Activated B cell treated with CpG ODN at 0.5 μM for 24 hours (primary cell): ENCODE results near the gene HERPUD1. TPM values are rescaled to one million over a fixed set of nuclear protein-coding genes. Genes with fewer than 3 reads are reported as not detected.
A peak's percentile ranks its signal among the peaks of the same experiment; 100 is the strongest.

Experiments used
- ATAC-seq: fragments of 200-7000 bp; cut with Tn5 transposase; one replicate; pipeline ENCODE4 v1.10.0; 2021; ENCODE audit warnings: low read depth, mild to moderate bottlenecking, moderate library complexity
- CTCF ChIA-PET: fragments of 350-600 bp; sonication (Branson Sonifier 250); formaldehyde crosslinking; loops from one replicate; lab custom pipeline; 2021; ENCODE audit warnings: antibody characterized with exemption; lab: Charles Lee
- POLR2A ChIA-PET: fragments of 350-600 bp; sonication (Branson Sonifier 250); formaldehyde crosslinking; loops from one replicate; lab custom pipeline; 2021; ENCODE audit warnings: antibody characterized with exemption; lab: Charles Lee
- DNase-seq: peaks from one replicate; pipeline ENCODE4 v3.0.0; 2022
- H3K27ac Mint-ChIP-seq: one replicate; pipeline ENCODE4 v1.8.0; 2020; ENCODE audit warnings: mixed read lengths
- H3K27me3 Mint-ChIP-seq: one replicate; pipeline ENCODE4 v1.8.0; 2021; ENCODE audit warnings: mixed read lengths
- H3K36me3 Mint-ChIP-seq: one replicate; pipeline ENCODE4 v1.8.0; 2021; ENCODE audit warnings: low read depth, mixed read lengths
- H3K4me1 Mint-ChIP-seq: one replicate; pipeline ENCODE4 v1.8.0; 2021; ENCODE audit warnings: mixed read lengths
- H3K4me3 Mint-ChIP-seq: one replicate; pipeline ENCODE4 v1.8.0; 2020; ENCODE audit warnings: mild to moderate bottlenecking, mixed read lengths
- H3K9me3 Mint-ChIP-seq: one replicate; pipeline ENCODE4 v1.8.0; 2020; ENCODE audit warnings: mixed read lengths
- CTCF ChIP-seq: fragments of 200-600 bp; IDR thresholded peaks from one replicate; pipeline ENCODE4 v1.8.0; 2022; ENCODE audit warnings: antibody characterized with exemption, mild to moderate bottlenecking
- intact Hi-C: fragments of 100-400 bp; cut with micrococcal nuclease; formaldehyde crosslinking; loops from one replicate; pipeline ENCODE4 v1.15.1; 2024
- total RNA-seq: library from RNA; stranded (reverse); gene quantifications from 2 replicates; pipeline ENCODE4 v1.2.3, GENCODE V29; 2022

Gene HERPUD1
- total RNA-seq, 1 donor from 2014 or later, result 820 TPM

DNA sequence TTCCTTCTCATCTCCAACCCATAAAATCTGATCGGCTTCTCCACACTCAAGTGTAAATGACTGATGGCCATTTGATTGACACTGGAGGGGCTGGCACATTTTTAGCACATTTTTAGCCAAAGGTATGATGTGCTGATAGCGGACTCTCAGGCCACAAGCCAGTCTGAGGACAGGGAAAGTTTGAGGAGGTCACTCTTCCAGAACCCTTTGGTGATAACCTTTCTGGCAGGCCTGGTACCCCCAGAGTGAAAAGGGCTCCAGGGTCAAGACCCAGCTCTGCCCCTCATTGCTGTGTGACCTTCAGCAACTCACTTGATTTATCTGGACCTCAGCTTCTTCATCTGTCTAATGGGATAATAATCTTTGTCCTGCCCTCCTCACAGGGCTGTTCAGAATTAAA, 55.8 kb downstream of the HERPUD1 start:
- TF ChIP-seq CTCF, result no peak
- DNase-seq (no peak), ATAC-seq (no peak)
- POLR2A ChIA-PET, result interaction anchor here (1.6 to 10.4 kb wide), 8 partner anchors 7 to 59 kb away, joined by 3 to 233 read pairs (median 34); partner anchors contain the start of gene HERPUD1
- Mint-ChIP-seq H3K36me3 (peaks cover 41% of the 10 kb centered on the region), H3K9me3 (no peaks in the 10 kb centered on the region), H3K4me3 (peak overlapping the region; percentile 96), H3K4me1 (peaks cover 85% of the 10 kb centered on the region), H3K27me3 (no peaks in the 10 kb centered on the region), H3K27ac (peak overlapping the region; percentile 93)
- intact Hi-C loops, result no loop called here
- CTCF ChIA-PET, result interaction anchor here (0.8 to 0.9 kb wide), 2 partner anchors 17 to 21 kb away, joined by 3 to 4 read pairs; no protein-coding TSS in a partner anchor

- Mint-ChIP-seq H3K27me3 (no peaks in the 10 kb centered on the region), H3K9me3 (no peaks in the 10 kb centered on the region), H3K4me1 (peaks cover 84% of the 10 kb centered on the region), H3K27ac (peak overlapping the region; percentile 93), H3K4me3 (peak overlapping the region; percentile 96), H3K36me3 (peaks cover 46% of the 10 kb centered on the region)
- intact Hi-C loops, result no loop called here
- ChIA-PET CTCF (interaction anchor here (0.8 to 1.3 kb wide), 3 partner anchors 17 to 58 kb away, joined by 3 to 10 read pairs (median 4); no protein-coding TSS in a partner anchor), POLR2A (interaction anchor here (0.6 to 10.4 kb wide), 14 partner anchors 7 to 57 kb away, joined by 3 to 233 read pairs (median 12); partner anchors contain the start of gene HERPUD1)
- no peak for DNase-seq
- TF ChIP-seq CTCF, result no peak
- ATAC-seq, result no peak
Observed at GRCh38 chr16:56988161-56988947, 56.4 kb downstream of the HERPUD1 start.

DNA sequence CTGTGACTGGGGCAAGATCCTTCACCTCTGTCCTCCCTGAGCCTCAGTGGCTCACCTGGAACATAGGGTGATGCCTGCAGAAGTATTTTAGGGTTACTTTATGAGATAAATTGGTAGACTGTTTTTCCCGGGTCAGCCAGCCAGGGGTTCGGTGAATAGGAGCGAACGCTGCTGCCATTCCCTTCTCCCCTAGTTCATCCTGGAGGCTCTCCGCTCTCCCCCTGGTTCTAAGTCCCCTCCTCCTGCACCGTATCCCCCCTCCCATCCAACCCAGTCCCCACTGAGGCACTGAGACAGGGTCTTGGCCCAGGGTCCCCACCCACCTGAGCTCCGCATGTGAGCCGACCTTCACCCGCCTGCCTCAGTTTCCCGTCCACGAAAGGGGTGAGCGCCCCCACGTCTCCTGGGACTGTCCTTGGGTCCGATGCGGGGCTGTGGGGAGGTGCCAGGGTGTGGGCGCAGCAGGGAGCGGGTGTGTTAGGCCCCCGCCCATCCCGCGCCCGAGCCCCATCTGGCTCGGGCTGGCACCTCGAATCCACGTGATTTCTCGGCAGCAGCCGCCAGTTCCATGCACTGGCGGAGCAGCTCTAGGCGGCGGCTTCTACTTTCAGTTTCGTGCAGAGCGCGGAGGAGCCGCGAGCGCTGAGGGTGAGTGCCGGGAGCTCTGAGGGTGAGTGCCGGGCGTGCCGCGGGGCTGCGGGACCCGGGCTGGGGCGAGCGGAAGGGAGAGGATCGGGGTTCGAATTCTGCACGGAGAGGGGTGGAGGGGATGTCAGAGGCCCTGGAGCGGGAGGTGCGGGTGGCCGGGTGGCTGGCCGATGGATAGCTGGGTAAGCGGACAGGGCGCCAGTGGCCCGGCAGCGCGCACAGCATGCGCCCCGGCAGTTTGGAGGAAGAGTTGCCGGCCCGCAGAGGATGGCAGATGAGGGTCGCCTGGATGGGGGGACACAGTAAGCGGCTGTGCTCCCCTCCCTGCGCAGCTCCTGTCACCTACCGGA, 57.3 kb downstream of the HERPUD1 start, which contains the start of gene NLRC5:
NLRC5 (plus strand) TSS at position 610 of the 998 bp plus-strand sequence. CDS start 31,156 bp downstream, outside the sequence.
- no peaks in the 10 kb centered on the region for H3K9me3 Mint-ChIP-seq
- peaks cover 86% of the 10 kb centered on the region for H3K4me1 Mint-ChIP-seq
- CTCF ChIA-PET, result interaction anchor here (0.9 to 1.6 kb wide), 11 partner anchors 10 to 63 kb away, joined by 3 to 16 read pairs (median 4); no protein-coding TSS in a partner anchor
- peak; percentile 89 for ATAC-seq
- peak within 1 kb of the TSS; percentile 93 for H3K27ac Mint-ChIP-seq
- no peaks in the 10 kb centered on the region for H3K27me3 Mint-ChIP-seq
- no peak for TF ChIP-seq CTCF
- peak; percentile 76 for DNase-seq
- POLR2A ChIA-PET, result interaction anchor here (0.6 to 10.4 kb wide), 23 partner anchors 8 to 253 kb away, joined by 3 to 233 read pairs (median 8); partner anchors contain the start of gene HERPUD1
- H3K4me3 Mint-ChIP-seq, result peak within 1 kb of the TSS; percentile 96
- peaks cover 50% of the 10 kb centered on the region for H3K36me3 Mint-ChIP-seq
- intact Hi-C loops, result no loop called here

DNA sequence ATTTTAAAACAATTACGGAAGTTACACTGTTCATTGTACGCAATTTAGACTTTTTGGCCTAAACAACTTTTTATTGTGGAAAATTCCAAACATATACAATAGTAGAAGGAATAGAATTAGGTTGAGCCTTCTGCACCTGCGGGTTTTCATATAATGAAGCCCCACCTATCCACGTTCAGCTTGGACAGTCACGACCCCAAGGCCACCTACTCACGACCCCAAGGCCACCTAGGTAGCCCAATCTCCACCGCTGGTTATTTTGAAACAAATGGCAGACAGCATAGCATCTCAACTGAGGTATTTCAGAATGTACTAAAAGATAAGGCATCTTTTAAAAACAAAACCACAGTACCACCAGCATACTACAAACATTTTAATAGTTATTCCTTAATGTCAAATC, 58.0 kb downstream of the HERPUD1 start:
- Mint-ChIP-seq H3K4me1 (peaks cover 86% of the 10 kb centered on the region), H3K27ac (peak overlapping the region; percentile 93), H3K9me3 (no peaks in the 10 kb centered on the region), H3K27me3 (no peaks in the 10 kb centered on the region), H3K4me3 (peak overlapping the region; percentile 96), H3K36me3 (peaks cover 49% of the 10 kb centered on the region)
- DNase-seq, result peak; percentile 9
- no peak for TF ChIP-seq CTCF
- intact Hi-C loops, result loop anchor here (1.0 to 5.0 kb wide), 4 partner anchors 9 to 38 kb away; no protein-coding TSS in a partner anchor
- no peak for ATAC-seq
- POLR2A ChIA-PET, result interaction anchor here (0.9 to 10.4 kb wide), 18 partner anchors 9 to 80 kb away, joined by 3 to 233 read pairs (median 10); partner anchors contain the start of gene HERPUD1
- CTCF ChIA-PET, result interaction anchor here (0.9 to 1.6 kb wide), 11 partner anchors 9 to 63 kb away, joined by 3 to 16 read pairs (median 4); no protein-coding TSS in a partner anchor
